ENCODE data around the gene GSDMA.
"Not testable (repeated sequence)": the region's sequence is repeated elsewhere in the genome, so short reads cannot be mapped to it uniquely, and the experiment has no call there.

GSDMA gene

DNA sequence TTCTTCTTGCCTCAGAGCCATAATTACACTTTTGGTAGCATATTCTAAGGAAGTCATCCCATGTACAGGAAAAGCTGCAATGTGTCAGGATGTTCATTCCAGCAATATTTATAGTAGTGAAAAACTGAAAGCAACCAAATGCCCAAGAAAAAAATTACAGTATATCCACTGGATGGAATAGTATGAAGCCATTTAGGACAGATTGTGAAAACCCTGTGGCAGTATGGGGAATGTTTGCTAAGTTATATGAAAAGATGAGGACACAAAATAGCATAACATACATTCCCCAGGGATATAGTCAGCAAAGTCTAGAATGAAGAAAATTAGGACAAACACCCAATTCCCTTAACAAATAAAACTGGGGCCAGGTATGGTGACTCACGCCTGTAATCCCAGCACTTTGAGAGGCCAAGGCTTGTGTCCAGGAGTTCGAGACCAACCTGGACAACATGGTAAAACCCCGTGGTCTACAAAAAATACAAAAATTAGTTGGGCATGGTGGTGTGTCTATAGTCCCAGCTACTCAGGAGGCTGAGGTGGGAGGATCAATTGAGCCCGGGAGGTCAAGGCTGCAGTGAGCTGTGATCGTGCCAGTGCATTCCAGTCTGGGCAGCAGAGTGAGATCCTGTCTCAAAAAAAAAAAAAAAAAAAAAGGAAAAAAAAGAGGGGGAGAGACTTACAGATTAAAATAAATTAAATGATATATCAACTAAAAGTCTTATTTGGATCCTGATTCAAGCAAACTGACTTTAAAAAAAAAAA, 33.0 kb upstream of the GSDMA start:
- no peak for DNase-seq

DNA sequence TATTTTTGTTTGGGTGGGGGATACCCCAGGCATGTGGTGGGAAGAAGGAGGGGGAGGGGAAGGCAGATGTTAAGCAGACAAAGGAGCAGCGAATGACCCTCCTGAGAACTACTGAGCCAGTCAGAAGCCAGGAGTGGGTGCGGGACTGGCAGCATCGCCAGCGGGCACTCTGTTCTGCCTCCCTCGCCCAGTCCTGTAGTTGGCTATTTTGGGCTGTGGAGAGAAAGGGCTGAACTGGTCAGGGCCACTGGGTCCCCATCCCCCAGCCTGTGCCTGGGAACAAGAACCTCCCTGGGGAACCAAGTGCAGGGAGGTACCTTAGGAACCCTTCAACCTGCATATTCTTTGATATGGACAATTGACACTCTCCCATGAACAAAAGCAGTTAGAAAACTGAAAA, 28.9 kb upstream of the GSDMA start:
- no peak for DNase-seq

DNA sequence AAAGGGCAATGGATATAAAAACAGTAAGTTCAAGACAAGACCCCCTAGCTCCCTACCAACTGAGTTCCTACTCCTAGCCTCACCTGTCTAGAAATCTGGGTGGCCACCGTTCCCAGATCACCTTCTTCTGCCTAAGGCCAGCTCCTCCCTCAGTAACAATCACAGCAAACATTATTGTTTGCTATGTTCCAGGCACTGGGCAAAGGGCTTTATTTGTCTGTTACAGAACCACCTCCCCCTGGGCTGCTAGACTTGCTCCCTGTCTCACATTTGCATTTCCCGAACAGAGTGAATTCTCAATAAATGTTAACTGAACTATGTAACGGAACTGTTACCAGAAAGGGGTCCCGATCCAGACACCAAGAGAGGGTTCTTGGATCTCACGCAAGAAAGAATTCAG, 28.5 kb upstream of the GSDMA start:
- no peak for DNase-seq

DNA sequence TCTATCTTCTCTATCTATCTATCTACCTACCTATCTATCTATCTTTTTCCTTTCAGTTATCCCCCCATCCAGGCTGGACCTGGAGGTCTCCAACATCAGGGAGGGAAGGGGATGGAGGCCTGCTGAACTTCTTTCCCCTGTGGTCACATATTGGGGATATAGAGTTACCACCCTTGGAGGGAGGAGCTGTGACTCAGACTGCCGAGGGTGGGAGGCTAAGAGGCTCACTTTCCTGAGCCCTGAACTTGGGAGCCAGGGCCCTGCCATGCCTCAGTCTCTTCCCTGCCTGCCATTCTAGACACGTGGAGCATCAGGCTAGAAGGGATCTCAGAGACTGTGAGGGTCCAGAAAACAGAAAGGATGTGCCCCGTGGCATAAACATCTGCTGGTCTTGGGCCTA, 26.9 kb upstream of the GSDMA start:
- no peak for DNase-seq

DNA sequence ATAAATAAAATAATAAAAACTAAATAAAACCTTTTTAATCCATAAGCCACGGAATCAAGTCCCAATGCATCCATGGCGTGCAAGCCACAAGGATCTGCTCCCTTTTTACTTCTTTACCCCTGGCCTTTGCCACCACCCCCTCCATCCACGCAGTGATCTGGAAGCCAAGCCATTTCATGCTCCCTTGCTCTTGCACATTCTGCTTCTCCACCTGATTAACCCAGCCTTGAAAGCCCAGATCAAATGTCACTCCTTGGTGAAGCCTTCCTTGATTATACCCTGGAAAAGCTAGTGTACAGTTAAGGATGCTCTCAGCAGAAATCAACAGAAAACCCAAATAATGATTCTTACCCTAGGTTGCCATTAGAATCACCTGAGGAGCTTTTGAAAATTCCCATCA, 25.4 kb upstream of the GSDMA start:
- no peak for DNase-seq

DNA sequence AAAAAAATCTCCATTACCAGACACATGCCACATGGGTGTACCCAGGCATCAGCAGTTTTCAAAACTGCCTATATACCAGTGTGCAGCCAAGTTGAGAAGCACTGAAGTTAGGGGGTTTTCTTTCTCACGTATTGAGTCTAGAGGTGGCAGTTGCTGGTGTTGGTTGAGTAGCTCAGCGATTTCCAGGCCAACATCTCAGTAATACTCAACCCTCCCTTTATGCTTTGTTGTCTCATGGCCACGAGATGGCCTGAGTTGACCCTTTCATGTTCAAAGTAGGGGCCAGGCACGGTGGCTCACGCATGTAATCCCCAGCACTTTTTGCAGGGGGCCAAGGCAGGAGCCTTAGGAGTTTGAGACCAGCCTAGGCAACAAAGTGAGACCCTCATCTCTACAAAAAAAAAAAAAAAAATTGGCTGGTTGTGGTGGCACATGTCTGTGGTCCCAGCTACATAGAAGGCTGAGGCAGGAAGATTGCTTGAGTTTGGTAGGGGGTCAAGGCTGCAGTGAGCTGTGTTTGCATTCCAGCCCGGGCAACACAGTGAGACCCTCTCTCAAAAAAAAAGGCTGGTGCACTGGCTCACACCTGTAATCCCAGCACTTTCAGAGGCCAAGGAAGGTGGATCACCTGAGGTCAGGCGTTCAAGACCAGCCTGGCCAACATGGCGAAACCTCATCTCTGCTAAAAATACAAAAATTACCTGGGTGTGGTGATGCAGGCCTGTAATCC, 24.5 kb upstream of the GSDMA start:
- no peak for DNase-seq

DNA sequence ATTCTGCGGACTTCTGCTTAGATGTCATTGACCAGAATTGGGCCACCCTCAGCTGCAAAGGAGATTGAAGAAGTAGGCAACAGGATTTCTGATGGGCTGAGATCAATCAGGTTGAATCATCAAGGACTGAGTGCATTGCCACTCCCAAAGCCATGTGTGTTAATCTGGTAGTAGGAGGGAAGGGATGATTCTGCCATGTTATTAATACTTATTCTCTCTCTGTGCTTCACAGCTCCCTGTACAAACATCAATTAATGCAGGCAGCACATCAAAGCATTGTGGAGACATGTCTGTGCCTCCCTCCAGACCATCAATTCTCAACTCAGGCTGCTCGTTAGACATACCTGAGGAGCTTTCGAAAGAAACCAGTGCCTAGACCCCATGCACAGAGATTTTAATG, 23.7 kb upstream of the GSDMA start:
- no peak for DNase-seq

DNA sequence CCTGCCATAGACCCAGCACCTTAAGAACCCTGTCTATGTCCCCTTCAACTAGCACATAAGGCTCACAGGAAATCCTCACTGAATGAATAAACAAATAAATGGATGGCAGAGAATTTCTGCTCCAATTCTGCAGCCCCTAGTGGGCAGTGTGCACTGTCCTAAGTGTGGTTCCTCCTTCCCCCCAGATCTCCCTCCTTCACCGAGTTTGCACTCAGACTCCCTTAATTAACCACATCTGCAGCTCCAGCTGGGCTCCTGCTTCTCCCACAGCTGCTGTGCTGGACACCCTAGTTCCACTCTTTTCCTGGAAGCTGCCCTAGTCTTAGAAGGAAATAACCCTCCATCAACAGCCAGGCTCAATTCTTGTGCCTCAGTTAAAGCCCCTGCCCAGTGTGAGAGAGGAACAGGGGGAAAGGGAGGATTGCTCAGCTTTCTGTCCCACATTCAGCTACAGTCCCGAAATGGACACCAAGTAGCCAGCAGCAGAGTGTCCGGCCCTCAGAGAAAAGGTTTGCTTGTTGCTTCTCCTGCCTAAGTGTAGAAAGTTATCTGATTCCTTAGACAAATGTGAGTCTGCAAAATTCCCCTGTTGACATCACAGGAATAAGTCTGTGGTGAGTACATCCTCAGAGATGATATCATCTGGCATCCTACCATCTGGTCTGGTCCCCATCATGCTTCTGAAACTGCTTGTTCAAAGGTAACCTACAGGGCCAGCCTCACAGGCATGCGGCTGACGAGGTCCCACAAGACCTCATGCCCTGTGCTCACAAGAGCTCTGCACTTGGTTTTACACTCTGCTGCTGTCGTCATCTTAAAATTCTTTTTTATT, 23.0 kb upstream of the GSDMA start:
- peak in 1 of 2 donors; percentile 46 for DNase-seq

DNA sequence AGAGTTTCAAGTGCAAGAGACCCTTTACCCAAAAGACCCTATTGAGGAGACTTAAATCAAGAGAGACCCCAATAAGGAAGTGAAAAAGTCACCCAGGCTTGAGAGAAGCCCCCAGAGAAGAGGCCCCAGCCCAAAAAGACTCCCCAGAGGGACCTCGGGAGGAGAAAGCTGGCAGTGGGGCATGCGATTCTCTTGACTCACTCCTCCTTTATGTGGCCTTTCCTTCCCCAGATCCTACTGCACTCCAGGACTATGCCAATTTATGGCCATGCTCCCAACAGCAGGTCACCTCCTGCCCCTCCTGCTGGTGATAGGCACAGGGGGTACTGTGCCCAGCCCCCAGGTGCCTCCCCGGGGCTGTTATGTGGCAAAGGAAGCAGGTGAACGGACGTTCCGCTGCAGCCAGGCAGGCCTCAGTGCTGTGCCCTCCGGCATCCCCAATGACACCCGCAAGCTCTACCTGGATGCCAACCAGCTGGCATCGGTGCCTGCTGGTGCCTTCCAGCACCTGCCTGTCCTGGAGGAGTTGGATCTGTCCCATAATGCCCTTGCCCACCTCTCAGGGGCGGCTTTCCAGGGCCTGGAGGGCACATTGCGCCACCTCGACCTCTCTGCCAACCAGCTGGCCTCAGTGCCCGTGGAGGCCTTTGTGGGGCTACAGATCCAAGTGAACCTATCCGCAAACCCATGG, 19.0 kb upstream of the GSDMA start:
- no peak for DNase-seq

DNA sequence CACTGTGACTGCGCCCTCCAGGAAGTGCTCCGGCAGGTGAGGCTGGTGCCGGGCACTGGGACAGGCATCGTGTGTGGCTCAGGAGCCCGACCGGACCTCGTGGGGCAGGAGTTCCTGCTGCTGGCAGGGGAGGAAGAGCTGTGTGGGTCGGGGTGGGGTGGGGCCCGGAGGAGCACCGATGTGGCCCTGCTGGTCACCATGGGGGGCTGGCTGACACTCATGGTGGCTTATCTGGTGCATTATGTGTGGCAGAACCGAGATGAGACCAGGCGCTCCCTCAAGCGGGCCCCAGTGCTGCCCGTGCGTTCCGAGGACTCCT, 18.5 kb upstream of the GSDMA start:
- DNase-seq: no peak

DNA sequence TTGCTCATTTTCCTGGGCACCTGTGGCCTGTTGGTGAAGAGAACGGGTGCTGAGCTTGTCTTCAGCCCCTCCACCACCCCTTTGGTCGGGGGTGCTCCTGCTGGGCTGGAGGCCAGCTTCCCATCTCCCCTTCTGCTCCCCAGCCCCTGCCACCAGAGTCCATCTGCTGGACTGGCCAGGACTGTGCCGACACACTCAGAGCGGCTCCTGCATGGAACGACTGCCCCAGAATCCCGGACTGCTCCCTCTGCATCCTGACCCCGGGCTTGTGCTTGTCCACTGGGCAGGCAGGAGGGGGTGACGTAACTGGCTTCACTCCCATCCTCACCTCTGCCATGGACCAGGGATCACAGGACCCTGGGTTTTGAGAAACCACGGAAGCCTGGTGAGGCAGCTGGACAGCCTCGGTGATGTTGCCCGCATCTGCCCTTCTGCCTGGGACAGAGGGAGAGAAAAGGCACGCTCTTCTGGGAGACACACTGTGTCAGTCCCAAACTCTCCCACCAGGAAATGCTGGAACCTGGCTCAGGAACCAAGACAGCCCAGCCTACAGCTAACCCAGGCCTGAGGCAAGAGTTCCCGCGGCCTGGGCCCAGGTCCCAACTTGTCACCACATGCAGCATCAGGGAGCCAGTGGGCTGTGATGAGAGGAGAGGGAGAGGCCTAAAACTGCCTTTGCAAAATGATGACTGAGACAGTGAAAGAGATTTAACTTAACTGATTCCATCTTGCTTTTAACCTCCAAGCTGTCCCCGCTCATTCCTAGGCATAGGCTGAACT, 16.1 kb upstream of the GSDMA start:
- DNase-seq: no peak

DNA sequence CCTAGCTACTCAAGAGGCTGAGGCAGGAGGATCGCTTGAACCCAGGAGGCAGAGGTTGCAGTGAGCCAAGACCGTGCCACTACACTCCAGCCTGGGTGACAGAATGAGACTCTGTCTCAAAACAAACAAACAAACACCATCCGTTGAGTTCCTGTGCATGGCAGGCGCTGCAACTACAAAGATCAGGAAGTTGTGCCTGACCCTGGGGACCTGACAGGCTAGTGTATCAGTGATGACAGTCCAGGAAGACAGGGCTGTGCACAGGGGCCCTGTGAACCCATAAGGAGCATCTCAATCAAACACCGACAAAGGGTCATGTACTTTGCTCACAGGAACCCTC, 14.3 kb upstream of the GSDMA start:
- DNase-seq: not testable (repeated sequence)

DNA sequence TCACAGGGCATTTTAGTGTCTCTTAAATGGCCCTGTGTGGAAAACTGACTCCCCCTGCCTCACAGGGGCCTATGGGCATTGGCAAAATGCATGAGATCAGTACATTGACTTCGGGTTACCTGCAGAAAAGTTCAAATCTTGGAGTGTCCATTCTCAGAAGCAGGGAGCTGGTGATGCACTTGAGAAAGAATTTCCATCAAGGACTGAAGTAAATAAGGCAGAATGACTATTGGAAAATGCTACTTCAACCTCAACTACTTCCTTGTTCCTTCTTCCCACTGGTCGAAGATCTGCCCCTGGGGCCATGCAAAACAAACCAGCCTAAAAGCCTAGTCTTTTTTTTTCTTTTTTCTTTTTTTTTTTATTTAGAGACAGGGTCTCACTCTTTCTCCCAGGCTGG, 13.8 kb upstream of the GSDMA start:
- DNase-seq: no peak

DNA sequence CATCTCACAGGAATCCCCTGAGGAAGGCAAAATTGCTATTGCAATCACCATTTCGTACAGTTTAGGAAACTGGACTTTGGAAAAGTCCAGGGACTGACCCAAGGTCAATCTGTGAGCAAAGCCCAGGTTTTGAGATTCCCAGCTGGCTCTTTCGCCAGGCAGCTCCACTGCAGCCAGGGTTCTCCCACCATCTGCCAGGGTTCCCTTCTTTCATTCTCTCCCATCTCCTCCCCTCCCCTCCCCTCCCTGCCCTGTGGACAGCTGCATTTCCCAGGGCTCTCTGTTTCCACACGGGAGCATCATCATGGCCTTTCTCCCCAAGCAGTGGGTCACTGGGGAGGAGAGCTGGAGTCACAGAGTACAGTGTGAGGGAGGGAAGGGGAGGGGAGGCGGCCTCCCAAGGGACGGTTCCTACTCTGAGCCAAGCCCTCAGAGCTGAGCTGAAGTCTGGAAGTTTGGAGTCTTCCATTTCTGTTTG, 11.9 kb upstream of the GSDMA start:
- no peak for DNase-seq

DNA sequence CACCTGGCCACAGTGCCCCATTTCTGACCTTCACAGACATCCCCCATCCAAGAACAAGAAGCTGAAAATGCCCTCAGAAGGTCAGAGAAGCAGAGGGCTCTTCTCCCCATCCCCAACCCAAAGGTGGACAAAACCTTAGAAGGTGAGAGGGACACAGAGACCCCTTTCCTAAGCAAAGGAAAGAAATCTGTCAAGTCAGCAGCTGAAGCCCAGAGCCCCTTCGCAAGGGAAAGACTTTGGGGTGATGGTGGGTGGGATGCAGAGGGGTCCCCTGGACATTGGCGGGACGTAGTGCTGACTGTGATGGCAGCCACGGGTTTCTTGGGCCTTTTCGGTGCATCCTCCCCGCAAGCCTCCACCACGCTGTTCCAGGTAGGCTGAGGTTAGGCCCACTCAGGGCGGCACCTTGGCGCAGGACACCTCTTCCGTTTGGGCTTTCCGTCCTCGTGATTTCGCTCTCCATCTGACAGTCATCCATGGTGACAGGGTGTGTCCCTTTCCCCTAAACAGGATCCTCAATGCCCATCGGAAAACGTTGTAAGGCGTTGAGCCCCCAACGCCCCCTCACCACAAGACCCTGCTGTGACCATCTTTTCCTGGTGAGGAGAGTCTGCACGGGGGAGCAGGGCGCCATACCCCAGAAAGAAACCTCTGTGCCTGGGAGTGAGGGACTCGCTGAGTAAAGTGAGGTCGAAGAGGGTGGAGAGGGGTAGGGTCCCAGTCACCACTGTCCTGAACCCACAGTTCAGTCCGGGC, 10.7 kb upstream of the GSDMA start:
- no peak for DNase-seq

DNA sequence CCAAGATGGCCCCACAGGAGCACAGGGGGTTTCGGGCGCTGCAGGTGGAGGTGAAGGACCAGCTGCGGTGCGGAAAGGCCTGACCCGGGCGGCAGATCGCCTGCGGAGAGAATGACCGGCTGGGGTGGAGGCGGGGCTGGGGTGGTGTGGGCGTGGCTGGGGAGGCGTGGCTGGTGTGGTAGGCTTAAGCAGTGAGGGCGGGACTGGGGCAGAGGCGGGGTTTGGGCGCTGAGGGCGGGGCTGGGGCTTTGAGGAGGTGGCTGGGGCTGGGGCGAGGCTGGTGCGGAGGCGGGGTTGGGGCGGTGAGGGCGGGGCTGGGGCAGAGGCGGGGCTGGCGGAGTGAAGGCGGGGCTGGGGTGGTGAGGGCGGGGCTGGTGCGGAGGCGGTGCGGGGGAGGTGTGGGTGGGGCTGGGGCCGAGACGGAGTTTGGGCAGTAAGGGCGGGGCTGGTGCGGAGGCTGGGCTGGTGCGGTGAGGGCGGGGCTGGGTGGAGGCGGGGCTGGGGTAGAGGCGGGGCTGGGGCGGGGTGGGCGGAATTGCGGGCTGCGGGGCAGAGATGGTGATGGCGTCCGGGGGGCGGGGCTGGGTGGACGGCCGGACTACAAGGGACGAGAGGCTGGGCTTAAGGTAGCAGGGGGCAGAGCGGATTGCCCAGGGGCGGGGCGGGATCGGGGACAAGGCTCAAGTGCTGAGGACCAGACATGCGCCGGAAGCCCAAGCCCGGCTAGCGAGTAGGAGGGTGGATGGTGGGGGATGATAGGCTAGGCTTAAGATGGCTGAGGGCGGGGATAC, 9.9 kb upstream of the GSDMA start:
- DNase-seq: peak; percentile 96

DNA sequence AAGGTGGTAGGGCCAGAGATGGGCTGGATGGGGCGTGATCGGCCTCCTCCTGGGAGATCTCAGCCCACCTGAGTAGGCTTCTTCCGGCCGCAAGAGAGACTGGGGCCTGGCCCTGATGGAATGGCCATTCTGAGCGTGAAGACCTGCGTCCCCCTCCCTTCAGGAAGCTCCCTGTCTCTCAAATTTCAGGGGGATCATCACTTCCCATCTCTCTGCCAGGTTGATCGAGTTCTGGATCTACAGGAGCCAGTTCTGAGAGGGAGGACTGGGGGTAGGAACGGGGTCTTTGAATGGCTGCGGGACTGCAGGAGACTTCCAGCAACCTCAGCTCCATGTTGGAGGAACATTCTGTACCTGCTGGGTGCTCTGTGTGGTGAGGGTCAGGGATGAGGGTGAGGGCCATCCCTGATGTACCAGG, 9.3 kb upstream of the GSDMA start:
- no peak for DNase-seq

DNA sequence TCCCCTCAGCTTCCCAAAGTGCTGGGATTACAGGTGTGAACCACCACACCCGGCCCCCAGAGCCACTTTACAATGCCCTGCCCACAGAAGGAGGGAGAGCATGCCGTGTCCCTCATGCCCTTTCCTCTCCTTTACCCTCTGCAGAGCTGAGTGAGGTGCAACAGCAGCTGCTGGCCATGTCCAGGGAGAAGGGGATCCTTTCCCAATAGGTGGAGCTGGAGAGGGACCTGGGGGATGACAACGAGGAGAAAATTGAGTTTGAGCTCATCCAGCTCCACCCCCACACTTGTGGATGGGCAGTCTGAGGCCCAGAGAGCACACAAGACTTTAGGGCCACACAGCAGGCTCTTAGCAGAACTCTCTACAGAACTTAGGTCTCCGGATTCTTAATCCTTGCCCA, 7.9 kb upstream of the GSDMA start:
- DNase-seq: no peak

DNA sequence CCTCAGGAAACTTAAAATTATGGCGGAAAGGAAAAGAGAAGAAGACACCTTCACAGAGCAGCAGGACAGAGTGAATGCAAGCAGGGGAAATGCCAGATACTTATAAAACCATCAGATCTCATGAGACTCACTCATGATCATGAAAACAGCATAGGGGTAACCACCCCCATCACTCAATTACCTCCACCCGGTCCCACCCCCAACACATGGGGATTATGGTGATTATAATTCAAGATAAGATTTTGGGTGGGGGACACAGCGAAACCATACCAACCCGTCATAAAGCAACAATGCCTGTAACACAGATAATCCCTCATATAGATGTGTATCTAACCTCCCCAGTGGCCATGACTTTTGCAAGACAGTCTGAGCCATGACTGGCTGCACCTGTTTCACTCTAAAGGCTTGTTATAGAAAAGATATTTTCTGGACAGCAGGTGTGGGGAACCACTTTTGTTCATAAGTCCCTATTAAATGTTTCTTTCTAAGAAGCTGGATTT, 7.0 kb upstream of the GSDMA start:
- no peak for DNase-seq

DNA sequence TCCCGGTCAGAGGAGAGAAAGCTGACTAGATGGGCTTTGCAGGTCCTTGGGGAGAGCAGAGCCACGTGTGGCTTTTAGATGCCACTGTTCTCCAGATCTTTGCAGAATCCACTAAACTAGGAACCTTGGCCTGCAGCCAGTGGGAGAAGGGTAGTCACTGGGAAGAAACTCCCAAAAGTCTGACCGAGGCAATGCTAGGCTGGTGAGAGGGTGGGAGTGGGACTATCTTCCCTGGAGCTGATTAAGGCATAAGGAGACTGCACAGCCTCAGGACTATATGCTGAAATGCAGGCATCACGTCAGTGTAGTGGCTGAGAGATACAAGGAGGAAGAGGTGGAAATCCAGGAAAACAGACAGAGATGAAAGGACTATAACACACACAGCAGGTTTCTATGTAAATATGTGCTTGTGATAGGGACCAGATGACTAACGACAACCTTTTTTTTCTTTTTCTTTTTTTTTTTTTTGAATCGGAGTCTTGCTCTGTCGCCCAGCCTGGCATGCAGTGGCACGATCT, 2.2 kb upstream of the GSDMA start:
- DNase-seq: no peak
